GOT3 (cell line): ENCODE results near the gene POMZP3.
"Not testable (repeated sequence)": the region's sequence is repeated elsewhere in the genome, so short reads cannot be mapped to it uniquely, and the experiment has no call there.

Source experiments
- DNase-seq: peaks from one replicate; lab custom pipeline; 2025; ENCODE audit warnings: mixed read lengths; lab: John Stamatoyannopoulos, UW

Gene POMZP3

GRCh38 chr7:76626989-76627642, at the start of gene POMZP3:
POMZP3 (minus strand) TSS chr7:76627279; CDS start chr7:76626064, 1,215 bp downstream.
- DNase-seq: not testable (repeated sequence)

GRCh38 chr7:76675783-76676182, 48.7 kb upstream of the POMZP3 start:
- DNase-seq: not testable (repeated sequence)

- DNase-seq: not testable (repeated sequence)
Observed at GRCh38 chr7:76673346-76673745, 46.3 kb upstream of the POMZP3 start.

GRCh38 chr7:76659212-76659611, 32.1 kb upstream of the POMZP3 start:
- DNase-seq: not testable (repeated sequence)

- not testable (repeated sequence) for DNase-seq
Observed at GRCh38 chr7:76656425-76656824, 29.3 kb upstream of the POMZP3 start.

- DNase-seq: not testable (repeated sequence)
Observed at GRCh38 chr7:76642620-76643019, 15.5 kb upstream of the POMZP3 start.

- not testable (repeated sequence) for DNase-seq
Observed at GRCh38 chr7:76637061-76637691, 10.1 kb upstream of the POMZP3 start.

- DNase-seq: not testable (repeated sequence)
Observed at GRCh38 chr7:76626581-76626980, 498 bp downstream of the POMZP3 start.

GRCh38 chr7:76619439-76620190, 7.5 kb downstream of the POMZP3 start:
- not testable (repeated sequence) for DNase-seq

- not testable (repeated sequence) for DNase-seq
Observed at GRCh38 chr7:76613783-76614182, 13.3 kb downstream of the POMZP3 start.

GRCh38 chr7:76612232-76612631, 14.8 kb downstream of the POMZP3 start:
- not testable (repeated sequence) for DNase-seq

- not testable (repeated sequence) for DNase-seq
Observed at GRCh38 chr7:76609864-76610263, 17.2 kb downstream of the POMZP3 start.

GRCh38 chr7:76608469-76608868, 18.6 kb downstream of the POMZP3 start:
- DNase-seq: not testable (repeated sequence)

- DNase-seq: peak; percentile 64
Observed at GRCh38 chr7:76606027-76606426, 21.1 kb downstream of the POMZP3 start.

- DNase-seq: not testable (repeated sequence)
Observed at GRCh38 chr7:76600650-76601049, 26.4 kb downstream of the POMZP3 start.

- not testable (repeated sequence) for DNase-seq
Observed at GRCh38 chr7:76600116-76600482, 27.0 kb downstream of the POMZP3 start.

GRCh38 chr7:76598590-76599264, 28.4 kb downstream of the POMZP3 start:
- not testable (repeated sequence) for DNase-seq

GRCh38 chr7:76597288-76597687, 29.8 kb downstream of the POMZP3 start:
- not testable (repeated sequence) for DNase-seq

GRCh38 chr7:76592694-76593093, 34.4 kb downstream of the POMZP3 start:
- not testable (repeated sequence) for DNase-seq

- not testable (repeated sequence) for DNase-seq
Observed at GRCh38 chr7:76591602-76592304, 35.3 kb downstream of the POMZP3 start.

GRCh38 chr7:76591033-76591432, 36.0 kb downstream of the POMZP3 start:
- not testable (repeated sequence) for DNase-seq
